ENCODE data around the gene GNLY.

The GNLY gene

DNA sequence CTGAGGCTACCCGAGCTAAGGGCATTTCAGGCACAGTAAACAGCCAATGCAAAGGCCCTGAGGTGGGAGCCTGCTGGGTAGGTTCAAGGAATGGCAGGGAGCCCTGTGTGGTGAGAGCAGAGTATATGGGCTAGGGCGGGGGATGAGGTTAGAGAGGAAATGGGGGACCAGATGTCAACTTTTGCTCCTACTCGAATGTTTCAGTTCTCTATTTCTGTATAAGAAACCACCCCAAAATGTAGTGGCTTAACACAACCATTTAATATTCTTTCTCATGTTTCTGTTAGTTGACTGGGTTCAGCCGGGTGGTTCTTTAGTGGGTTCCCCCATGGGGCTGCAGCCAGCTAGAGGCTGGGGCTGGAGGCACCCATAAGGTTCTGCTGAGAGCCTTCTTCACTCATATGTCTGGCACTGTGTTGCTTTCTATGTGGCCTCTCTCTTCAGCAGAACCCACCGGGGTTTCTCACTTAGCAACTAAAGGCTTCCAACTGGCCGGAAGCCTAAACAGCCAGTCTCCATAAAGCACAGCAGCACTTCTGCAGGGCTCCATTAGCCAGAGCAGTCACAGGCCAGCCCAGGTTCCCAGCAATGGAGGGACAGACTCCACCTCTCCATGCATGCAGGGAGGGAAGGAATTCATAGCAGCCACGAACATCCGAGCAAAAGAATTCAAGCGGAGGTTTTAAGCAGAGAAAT is 54.0 kb downstream of the GNLY start:
- DNase-seq, result no peak
